ENCODE measurements around the gene FARP2. TPM values are rescaled to one million over a fixed set of nuclear protein-coding genes. Genes with fewer than 3 reads are reported as not detected.

FARP2 gene
- total RNA-seq, 6 experiments from 2014 or later, result 13.3 to 41.3 (median 28.7) TPM

DNA sequence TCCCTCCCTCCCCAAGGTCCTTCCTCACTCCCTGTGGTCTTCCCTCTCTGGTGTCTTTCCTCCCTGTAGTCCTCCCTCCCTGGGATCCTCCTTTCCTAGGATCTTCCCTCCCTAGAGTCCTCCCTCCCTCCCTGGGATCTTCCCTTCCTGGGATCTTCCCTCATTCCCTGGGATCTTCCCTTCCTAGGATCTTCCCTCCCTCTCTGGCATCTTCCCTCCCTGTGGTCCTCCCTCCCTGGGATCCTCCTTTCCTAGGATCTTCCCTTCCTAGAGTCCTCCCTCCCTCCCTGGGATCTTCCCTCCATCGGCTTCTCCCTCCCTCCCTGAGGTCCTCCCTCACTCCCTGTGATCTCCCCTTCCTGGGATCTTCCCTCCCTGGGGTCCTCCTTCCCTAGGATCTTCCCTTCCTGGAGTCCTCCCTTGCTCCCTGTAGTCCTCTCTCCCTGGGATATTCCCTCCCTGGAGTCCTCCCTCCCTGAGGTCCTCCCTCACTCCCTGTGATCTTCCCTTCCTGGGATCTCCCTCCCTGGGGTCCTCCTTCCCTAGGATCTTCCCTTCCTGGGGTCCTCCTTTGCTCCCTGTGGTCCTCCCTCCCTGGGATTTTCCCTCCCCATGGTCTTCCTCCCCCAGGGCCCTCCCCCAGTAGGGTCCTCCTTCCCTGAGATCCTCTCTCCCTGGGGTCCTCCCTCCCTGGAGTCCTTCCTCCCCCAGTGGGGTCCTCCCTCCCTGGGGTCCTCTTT, 129.3 kb downstream of the FARP2 start:
- Histone ChIP-seq H3K36me3 (peaks cover 0 to 15% (median 0%) of the 10 kb centered on the region in 4 donors), H3K9me3 (no peaks in the 10 kb centered on the region), H3K4me1 (no peaks in the 10 kb centered on the region), H3K27ac (no peak overlapping the region), H3K4me3 (no peak overlapping the region), H3K27me3 (no peaks in the 10 kb centered on the region)
- no peak for DNase-seq
- TF ChIP-seq POLR2A (IDR thresholded peaks at IDR 0.05), result no peak
- TF ChIP-seq, protein P1, sequence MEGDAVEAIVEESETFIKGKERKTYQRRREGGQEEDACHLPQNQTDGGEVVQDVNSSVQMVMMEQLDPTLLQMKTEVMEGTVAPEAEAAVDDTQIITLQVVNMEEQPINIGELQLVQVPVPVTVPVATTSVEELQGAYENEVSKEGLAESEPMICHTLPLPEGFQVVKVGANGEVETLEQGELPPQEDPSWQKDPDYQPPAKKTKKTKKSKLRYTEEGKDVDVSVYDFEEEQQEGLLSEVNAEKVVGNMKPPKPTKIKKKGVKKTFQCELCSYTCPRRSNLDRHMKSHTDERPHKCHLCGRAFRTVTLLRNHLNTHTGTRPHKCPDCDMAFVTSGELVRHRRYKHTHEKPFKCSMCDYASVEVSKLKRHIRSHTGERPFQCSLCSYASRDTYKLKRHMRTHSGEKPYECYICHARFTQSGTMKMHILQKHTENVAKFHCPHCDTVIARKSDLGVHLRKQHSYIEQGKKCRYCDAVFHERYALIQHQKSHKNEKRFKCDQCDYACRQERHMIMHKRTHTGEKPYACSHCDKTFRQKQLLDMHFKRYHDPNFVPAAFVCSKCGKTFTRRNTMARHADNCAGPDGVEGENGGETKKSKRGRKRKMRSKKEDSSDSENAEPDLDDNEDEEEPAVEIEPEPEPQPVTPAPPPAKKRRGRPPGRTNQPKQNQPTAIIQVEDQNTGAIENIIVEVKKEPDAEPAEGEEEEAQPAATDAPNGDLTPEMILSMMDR (IDR thresholded peaks at IDR 0.05), result no peak
- ATAC-seq, result peak in 1 of 4 donors; percentile 8
- WGBS (ENCODE audit: insufficient coverage, low coverage, low lambda C conversion rate, missing lambda C conversion rate), result no CpG with 5 or more reads among the region's 1 CpG
- intact Hi-C loops (cut with DNase I), result no loop called here

GRCh38 chr2:241489088-241489487, 133.0 kb downstream of the FARP2 start:
- WGBS (ENCODE audit: insufficient coverage, low coverage, low lambda C conversion rate, missing lambda C conversion rate), result 95% methylated on average over 3 of the region's 3 CpGs
- DNase-seq (no peak), ATAC-seq (no peak)
- H3K9me3 ChIP-seq, result no peaks in the 10 kb centered on the region
- no peak for TF ChIP-seq POLR2A (IDR thresholded peaks at IDR 0.05)
- TF ChIP-seq, protein P1 (IDR thresholded peaks at IDR 0.05), result no peak
- no peaks in the 10 kb centered on the region for H3K4me1 ChIP-seq
- H3K27me3 ChIP-seq, result no peaks in the 10 kb centered on the region
- no peak overlapping the region for H3K27ac ChIP-seq
- peaks cover 0 to 16% (median 1%) of the 10 kb centered on the region in 4 donors for H3K36me3 ChIP-seq
- intact Hi-C loops (cut with DNase I), result no loop called here
- no peak overlapping the region for H3K4me3 ChIP-seq

- intact Hi-C loops (cut with DNase I), result no loop called here
These were observed 133.9 kb downstream of the FARP2 start for GRCh38 chr2:241489733-241490680.

DNA sequence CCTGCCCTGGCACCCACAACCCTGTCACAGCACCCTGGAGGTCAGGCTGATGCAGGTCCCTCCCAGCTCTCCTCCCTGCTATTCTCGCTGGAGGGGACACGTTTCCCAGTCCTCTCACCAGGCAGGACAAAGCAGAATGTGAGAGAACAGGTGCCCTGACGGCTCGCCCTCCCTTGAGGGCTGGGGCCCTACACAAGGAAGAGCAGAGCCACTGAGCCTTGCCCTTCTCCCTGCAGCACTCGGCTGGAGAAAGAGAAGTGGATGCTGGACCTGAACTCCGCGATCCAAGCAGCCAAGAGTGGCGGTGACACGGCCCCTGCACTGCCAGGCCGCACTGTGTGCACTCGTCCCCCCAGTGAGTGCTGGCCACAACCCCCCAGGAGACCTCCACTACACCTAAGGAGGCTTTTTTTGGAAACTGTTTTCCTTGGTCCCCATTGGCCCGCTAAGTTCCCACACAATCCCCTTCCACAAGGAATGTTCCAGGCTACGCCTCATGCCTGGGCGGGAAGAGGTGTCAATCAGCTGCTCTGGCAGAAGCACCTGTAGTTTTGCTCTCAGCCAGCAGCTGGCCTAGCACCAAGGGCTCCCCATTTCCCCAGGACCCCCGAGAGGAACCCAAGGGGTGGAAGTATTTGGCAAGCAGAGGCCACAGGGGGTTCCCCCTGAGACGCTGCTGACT, 134.9 kb downstream of the FARP2 start:
- intact Hi-C loops (cut with DNase I), result no loop called here
- no peak overlapping the region for H3K27ac ChIP-seq
- H3K36me3 ChIP-seq, result peaks cover 0 to 35% (median 8%) of the 10 kb centered on the region in 4 donors
- 85% methylated on average over 8 of the region's 16 CpGs for WGBS (ENCODE audit: insufficient coverage, low coverage, low lambda C conversion rate, missing lambda C conversion rate)
- H3K27me3 ChIP-seq, result no peaks in the 10 kb centered on the region
- no peak overlapping the region for H3K4me3 ChIP-seq
- ATAC-seq (peak in 2 of 4 donors; percentile 3), DNase-seq (no peak)
- no peaks in the 10 kb centered on the region for H3K9me3 ChIP-seq
- no peaks in the 10 kb centered on the region for H3K4me1 ChIP-seq
- TF ChIP-seq, protein P1 (IDR thresholded peaks at IDR 0.05), result no peak
- TF ChIP-seq POLR2A (IDR thresholded peaks at IDR 0.05), result no peak

More at GRCh38 chr2:241489733-241490680, 133.9 kb downstream of the FARP2 start:
- DNase-seq (no peak), ATAC-seq (peak in 2 of 4 donors; percentile 4 to 11)
- no peaks in the 10 kb centered on the region for H3K4me1 ChIP-seq
- H3K27ac ChIP-seq, result no peak overlapping the region
- H3K9me3 ChIP-seq, result no peaks in the 10 kb centered on the region
- no peak overlapping the region for H3K4me3 ChIP-seq
- TF ChIP-seq POLR2A (IDR thresholded peaks at IDR 0.05), result no peak
- TF ChIP-seq, protein P1 (IDR thresholded peaks at IDR 0.05), result no peak
- WGBS (ENCODE audit: insufficient coverage, low coverage, low lambda C conversion rate, missing lambda C conversion rate), result 87% methylated on average over 8 of the region's 15 CpGs
- H3K36me3 ChIP-seq, result peaks cover 0 to 25% (median 3%) of the 10 kb centered on the region in 4 donors
- no peaks in the 10 kb centered on the region for H3K27me3 ChIP-seq

All from right lobe of liver (tissue), 6 donors.